ENCODE measurements around the gene ABCB11. TPM values are rescaled to one million over a fixed set of nuclear protein-coding genes. Genes with fewer than 3 reads are reported as not detected.
A peak's percentile ranks its signal among the peaks of the same experiment; 100 is the strongest.

ABCB11 gene
- total RNA-seq, 4 donors from 2014 or later = 0.06 TPM; not detected in 3

DNA sequence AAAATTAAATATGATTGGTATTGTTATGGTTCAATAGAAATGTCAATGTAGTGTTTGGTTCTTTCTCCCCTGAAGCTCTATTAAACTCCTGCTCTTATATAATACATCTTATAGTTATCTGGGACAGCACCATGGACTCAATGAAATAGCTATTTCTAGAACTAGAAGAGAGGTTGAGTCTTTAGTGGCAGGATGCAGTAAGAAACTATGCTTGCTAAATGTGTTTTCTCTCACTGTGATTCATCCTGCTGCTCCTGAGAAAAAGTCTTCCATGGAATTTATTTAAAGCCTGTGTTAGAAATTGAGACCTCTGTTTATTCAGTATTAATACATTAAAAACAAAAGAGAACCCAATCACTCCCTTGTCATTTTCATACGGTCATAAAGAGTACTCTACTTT is 68.5 kb downstream of the ABCB11 start:
- peaks cover 0 to 6% (median 3%) of the 10 kb centered on the region in 4 donors for H3K4me1 ChIP-seq
- intact Hi-C loops (cut with DNase I) = no loop called here

GRCh38 chr2:168961450-168962229 is 69.5 kb downstream of the ABCB11 start:
- Histone ChIP-seq H3K4me3 (no peak overlapping the region), H3K27me3 (no peaks in the 10 kb centered on the region), H3K9me3 (no peaks in the 10 kb centered on the region), H3K36me3 (no peaks in the 10 kb centered on the region), H3K27ac (replicated peaks in 1 of 4) (no peak overlapping the region), H3K4me1 (peaks cover 0 to 6% (median 3%) of the 10 kb centered on the region in 4 donors)
- WGBS = 21% methylated on average over 5 of the region's 5 CpGs
- intact Hi-C loops (cut with DNase I) = loop anchor here (2.0 kb wide), 1 partner anchor 171 kb away; no protein-coding TSS in a partner anchor
- TF ChIP-seq CTCF (IDR thresholded peaks at IDR 0.05) (peak; percentile 74 to 85 (median 76)), EP300 (IDR thresholded peaks at IDR 0.05) (no peak), POLR2AphosphoS5 (IDR thresholded peaks at IDR 0.05) (no peak), POLR2A (IDR thresholded peaks at IDR 0.05; ENCODE audit: low read depth) (no peak)
- DNase-seq (ENCODE audit: extremely low spot score) = no peak

More for the DNA sequence above, 68.5 kb downstream of the ABCB11 start:
- Histone ChIP-seq H3K4me3 (no peak overlapping the region), H3K27me3 (no peaks in the 10 kb centered on the region), H3K27ac (replicated peaks in 1 of 4) (no peak overlapping the region), H3K36me3 (no peaks in the 10 kb centered on the region), H3K9me3 (no peaks in the 10 kb centered on the region)
- WGBS = 61% methylated on average over 1 of the region's 1 CpG
- no peak for DNase-seq (ENCODE audit: extremely low spot score)
- TF ChIP-seq CTCF (IDR thresholded peaks at IDR 0.05) (no peak), POLR2A (IDR thresholded peaks at IDR 0.05; ENCODE audit: low read depth) (no peak), POLR2AphosphoS5 (IDR thresholded peaks at IDR 0.05) (no peak), EP300 (IDR thresholded peaks at IDR 0.05) (no peak)

GRCh38 chr2:168956392-168956791 is 74.7 kb downstream of the ABCB11 start:
- no peaks in the 10 kb centered on the region for H3K27me3 ChIP-seq
- no peaks in the 10 kb centered on the region for H3K36me3 ChIP-seq
- intact Hi-C loops (cut with DNase I) = no loop called here
- WGBS = 94% methylated on average over 2 of the region's 2 CpGs
- no peaks in the 10 kb centered on the region for H3K4me1 ChIP-seq
- no peak for DNase-seq (ENCODE audit: extremely low spot score)
- TF ChIP-seq EP300 (IDR thresholded peaks at IDR 0.05) (no peak), POLR2A (IDR thresholded peaks at IDR 0.05; ENCODE audit: low read depth) (no peak), POLR2AphosphoS5 (IDR thresholded peaks at IDR 0.05) (no peak), CTCF (IDR thresholded peaks at IDR 0.05) (no peak)
- no peak overlapping the region for H3K27ac ChIP-seq (replicated peaks in 1 of 4)
- no peak overlapping the region for H3K4me3 ChIP-seq
- H3K9me3 ChIP-seq = peaks cover 0 to 8% (median 2%) of the 10 kb centered on the region in 4 donors

DNA sequence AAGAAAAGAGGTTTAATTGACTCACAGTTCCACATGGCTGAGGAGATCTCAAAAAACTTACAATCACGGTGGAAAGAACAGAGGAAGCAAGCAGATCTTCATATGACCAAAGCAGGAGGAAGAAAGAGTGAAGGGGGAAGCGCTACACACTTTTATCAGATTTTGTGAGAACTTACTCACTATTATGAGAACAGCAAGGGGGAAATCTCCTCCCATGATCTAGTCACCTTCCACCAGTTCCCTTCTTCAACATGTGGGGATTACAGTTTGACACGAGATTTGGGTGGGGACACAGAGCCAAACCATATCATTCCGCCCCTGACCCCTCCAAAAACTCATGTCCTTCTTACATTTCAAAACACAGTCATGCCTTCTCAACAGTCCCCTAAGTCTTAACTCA is 75.8 kb downstream of the ABCB11 start:
- no peak for TF ChIP-seq EP300 (IDR thresholded peaks at IDR 0.05)
- TF ChIP-seq POLR2AphosphoS5 (IDR thresholded peaks at IDR 0.05) = no peak
- no peak for TF ChIP-seq CTCF (IDR thresholded peaks at IDR 0.05)
- no peak for TF ChIP-seq POLR2A (IDR thresholded peaks at IDR 0.05; ENCODE audit: low read depth)
- Histone ChIP-seq H3K4me1 (no peaks in the 10 kb centered on the region), H3K4me3 (no peak overlapping the region), H3K27me3 (no peaks in the 10 kb centered on the region), H3K9me3 (peaks cover 0 to 8% (median 2%) of the 10 kb centered on the region in 4 donors), H3K27ac (replicated peaks in 1 of 4) (no peak overlapping the region), H3K36me3 (no peaks in the 10 kb centered on the region)
- DNase-seq (ENCODE audit: extremely low spot score) = no peak
- intact Hi-C loops (cut with DNase I) = no loop called here
- WGBS = 87% methylated on average over 4 of the region's 4 CpGs
